ENCODE results near the gene TSEN15.

- TF ChIP-seq GABPA (IDR thresholded peaks at IDR 0.05; ENCODE audit: low read depth) (no peak), POLR2A (IDR thresholded peaks at IDR 0.05; ENCODE audit: low read depth, low read length) (no peak), TCF12 (IDR thresholded peaks at IDR 0.05; ENCODE audit: low read depth, low read length) (no peak), EGR1 (IDR thresholded peaks at IDR 0.05; ENCODE audit: borderline replicate concordance in 1 of 2, low read depth in 2 of 2, low read length in 2 of 2) (no peak)
Measured at GRCh38 chr1:184101141-184101540, 49.6 kb downstream of the TSEN15 start.
